GM19239 (cell line): Measurements from ENCODE around the gene IGFALS.

Experiments used
- DNase-seq: peaks from one replicate; pipeline ENCODE4 v3.0.0; 2011; ENCODE audit warnings: low spot score; ENCODE audit not compliant: insufficient read length
- FAIRE-seq: peaks from 2 replicates; lab custom pipeline; 2011; peaks lifted over from hg19 to GRCh38; lab: Jason Lieb, UNC

The IGFALS gene

GRCh38 chr16:1791256-1791942 lies 2.1 kb downstream of the IGFALS start:
- DNase-seq (no peak), FAIRE-seq (no peak)

GRCh38 chr16:1790611-1791255 lies 2.8 kb downstream of the IGFALS start:
- no peak for FAIRE-seq
- no peak for DNase-seq

GRCh38 chr16:1790261-1790610 lies 3.3 kb downstream of the IGFALS start:
- DNase-seq: no peak
- no peak for FAIRE-seq

GRCh38 chr16:1789643-1790045 lies 3.9 kb downstream of the IGFALS start:
- FAIRE-seq (no peak), DNase-seq (no peak)

GRCh38 chr16:1788708-1789100 lies 4.8 kb downstream of the IGFALS start:
- DNase-seq (no peak), FAIRE-seq (no peak)

- FAIRE-seq: no peak
- DNase-seq: no peak
Measured at GRCh38 chr16:1788095-1788707, 5.3 kb downstream of the IGFALS start.

- FAIRE-seq: no peak
- DNase-seq: no peak
Measured at GRCh38 chr16:1787322-1788094, 6.0 kb downstream of the IGFALS start.

GRCh38 chr16:1787056-1787321 lies 6.5 kb downstream of the IGFALS start:
- no peak for DNase-seq
- no peak for FAIRE-seq

- no peak for FAIRE-seq
- no peak for DNase-seq
Measured at GRCh38 chr16:1786242-1787055, 7.1 kb downstream of the IGFALS start.

GRCh38 chr16:1785846-1786170 lies 7.7 kb downstream of the IGFALS start:
- DNase-seq (no peak), FAIRE-seq (no peak)

GRCh38 chr16:1784977-1785845 lies 8.3 kb downstream of the IGFALS start:
- DNase-seq: no peak
- FAIRE-seq: no peak

GRCh38 chr16:1782408-1783264 lies 10.9 kb downstream of the IGFALS start, which contains the start of the genes NUBP2 and SPSB3:
NUBP2 (plus strand) TSS chr16:1782960; CDS start chr16:1783021, 61 bp downstream.
SPSB3 (minus strand) TSS chr16:1782571; CDS start chr16:1781483, 1,088 bp downstream.
- DNase-seq (peak; percentile 100), FAIRE-seq (peak; percentile 100)

GRCh38 chr16:1781758-1782407 lies 11.6 kb downstream of the IGFALS start:
- DNase-seq: no peak
- FAIRE-seq: peak; percentile 42

- DNase-seq: no peak
- no peak for FAIRE-seq
Measured at GRCh38 chr16:1781254-1781653, 12.3 kb downstream of the IGFALS start.

GRCh38 chr16:1780677-1781072 lies 12.8 kb downstream of the IGFALS start:
- no peak for DNase-seq
- FAIRE-seq: no peak

GRCh38 chr16:1779741-1780676 lies 13.5 kb downstream of the IGFALS start:
- no peak for DNase-seq
- no peak for FAIRE-seq

- DNase-seq (no peak), FAIRE-seq (no peak)
Measured at GRCh38 chr16:1779234-1779701, 14.2 kb downstream of the IGFALS start.
